GM21367 (cell line): ENCODE results near the gene CLASP2.

ENCODE experiments used
- ATAC-seq: cut with Tn5 transposase; IDR thresholded peaks from one replicate; pipeline ENCODE4 v1.9.1; 2021; ENCODE audit not compliant: unreplicated experiment

CLASP2 gene

GRCh38 chr3:33639889-33640288 lies 78.2 kb downstream of the CLASP2 start:
- no peak for ATAC-seq

- ATAC-seq = no peak
Measured at GRCh38 chr3:33637482-33637881, 80.6 kb downstream of the CLASP2 start.

GRCh38 chr3:33636125-33636850 lies 81.8 kb downstream of the CLASP2 start:
- no peak for ATAC-seq

- ATAC-seq = no peak
Measured at GRCh38 chr3:33634262-33634661, 83.8 kb downstream of the CLASP2 start.

- no peak for ATAC-seq
Measured at GRCh38 chr3:33629219-33629618, 88.8 kb downstream of the CLASP2 start.

GRCh38 chr3:33624756-33625155 lies 93.3 kb downstream of the CLASP2 start:
- no peak for ATAC-seq

GRCh38 chr3:33613041-33613440 lies 105.0 kb downstream of the CLASP2 start:
- no peak for ATAC-seq

GRCh38 chr3:33612607-33613006 lies 105.4 kb downstream of the CLASP2 start:
- ATAC-seq = no peak

GRCh38 chr3:33602829-33603228 lies 115.2 kb downstream of the CLASP2 start:
- no peak for ATAC-seq

- ATAC-seq = no peak
Measured at GRCh38 chr3:33597257-33597689, 120.8 kb downstream of the CLASP2 start.

- ATAC-seq = no peak
Measured at GRCh38 chr3:33592999-33593398, 125.1 kb downstream of the CLASP2 start.

- no peak for ATAC-seq
Measured at GRCh38 chr3:33590541-33590940, 127.5 kb downstream of the CLASP2 start.

GRCh38 chr3:33586402-33586801 lies 131.7 kb downstream of the CLASP2 start:
- ATAC-seq = no peak

GRCh38 chr3:33582234-33582633 lies 135.8 kb downstream of the CLASP2 start:
- ATAC-seq = no peak

- no peak for ATAC-seq
Measured at GRCh38 chr3:33581666-33582065, 136.4 kb downstream of the CLASP2 start.

GRCh38 chr3:33579840-33580239 lies 138.2 kb downstream of the CLASP2 start:
- no peak for ATAC-seq

- no peak for ATAC-seq
Measured at GRCh38 chr3:33579178-33579510, 138.9 kb downstream of the CLASP2 start.

GRCh38 chr3:33578325-33579177 lies 139.5 kb downstream of the CLASP2 start:
- ATAC-seq = no peak

- ATAC-seq = no peak
Measured at GRCh38 chr3:33577588-33577987, 140.5 kb downstream of the CLASP2 start.

- no peak for ATAC-seq
Measured at GRCh38 chr3:33577173-33577572, 140.9 kb downstream of the CLASP2 start.

- ATAC-seq = no peak
Measured at GRCh38 chr3:33575311-33575710, 142.7 kb downstream of the CLASP2 start.

GRCh38 chr3:33557829-33558228 lies 160.2 kb downstream of the CLASP2 start:
- no peak for ATAC-seq
